SW480 (cell line): ENCODE results near the gene IL36G.

Source experiments
- DNase-seq: peaks from one replicate; pipeline ENCODE4 v3.0.0-alpha.2; 2016; ENCODE audit warnings: low spot score

IL36G gene

GRCh38 chr2:113018509-113018908 is 40.7 kb downstream of the IL36G start:
- DNase-seq: no peak

- no peak for DNase-seq
These were observed 43.5 kb downstream of the IL36G start for GRCh38 chr2:113021312-113021711.

GRCh38 chr2:113024764-113025163 is 47.0 kb downstream of the IL36G start:
- DNase-seq: no peak

GRCh38 chr2:113025737-113026136 is 47.9 kb downstream of the IL36G start:
- no peak for DNase-seq

GRCh38 chr2:113027691-113028090 is 49.9 kb downstream of the IL36G start:
- DNase-seq: no peak

GRCh38 chr2:113028112-113028511 is 50.3 kb downstream of the IL36G start:
- no peak for DNase-seq

GRCh38 chr2:113032737-113033136 is 54.9 kb downstream of the IL36G start:
- no peak for DNase-seq

GRCh38 chr2:113034016-113034415 is 56.2 kb downstream of the IL36G start:
- DNase-seq: no peak
